Liver (tissue), 9 donors: ENCODE measurements around the gene COL24A1. TPM values are rescaled to one million over a fixed set of nuclear protein-coding genes. Genes with fewer than 3 reads are reported as not detected.

Experiments used
- DNase-seq: peaks from one replicate; pipeline ENCODE4 v3.0.0-alpha.2; 2017; ENCODE audit warnings: low spot score
- H3K27ac ChIP-seq, 2 donors: one replicate each; pipeline ENCODE4 v1.7.0; 2013; ENCODE audit warnings: inconsistent platforms in 2 of 2, low read length in 2 of 2, control low read depth in 1 of 2, low read depth in 1 of 2, mild to moderate bottlenecking in 1 of 2
- H3K27me3 ChIP-seq, 4 donors: one replicate each; pipeline versions ENCODE4 v1.6.1 to v1.7.0; 2013; ENCODE audit warnings: low read length in 3 of 4, inconsistent platforms in 1 of 4, mild to moderate bottlenecking in 1 of 4, moderate library complexity in 1 of 4; ENCODE audit not compliant: control insufficient read depth in 4 of 4, insufficient read depth in 4 of 4
- H3K36me3 ChIP-seq, 4 donors: one replicate each; pipeline versions ENCODE4 v1.6.1 to v1.7.0; 2013; ENCODE audit warnings: low read length in 3 of 4, mild to moderate bottlenecking in 3 of 4, low read depth in 1 of 4, moderate library complexity in 1 of 4; ENCODE audit not compliant: control insufficient read depth in 4 of 4, insufficient read depth in 3 of 4
- H3K4me1 ChIP-seq, 4 donors: one replicate each; pipeline versions ENCODE4 v1.6.1 to v1.7.0; 2013; ENCODE audit warnings: low read length in 3 of 4, mild to moderate bottlenecking in 3 of 4, moderate library complexity in 1 of 4; ENCODE audit not compliant: control insufficient read depth in 4 of 4, insufficient read depth in 4 of 4
- H3K4me3 ChIP-seq, 3 donors: one replicate each; pipeline versions ENCODE4 v1.6.1 to v1.7.0; 2013; ENCODE audit warnings: low read length in 3 of 3, control low read depth in 1 of 3, low read depth in 1 of 3, mild to moderate bottlenecking in 1 of 3
- H3K9ac ChIP-seq, 2 donors: one replicate each; pipeline ENCODE4 v1.7.0; 2013; ENCODE audit warnings: low read length in 2 of 2, mild to moderate bottlenecking in 2 of 2, moderate library complexity in 2 of 2, control low read depth in 1 of 2, low read depth in 1 of 2
- H3K9me3 ChIP-seq, 4 donors: one replicate each; pipeline versions ENCODE4 v1.6.1 to v1.7.0; 2013; ENCODE audit warnings: low read length in 3 of 4; ENCODE audit not compliant: control insufficient read depth in 4 of 4
- ATF3 ChIP-seq: IDR thresholded peaks from 2 replicates; pipeline ENCODE4 v1.6.1; 2016; ENCODE audit warnings: antibody characterized with exemption
- CTCF ChIP-seq: fragments of 150-350 bp; IDR thresholded peaks from 2 replicates; pipeline ENCODE4 v1.5.1; 2017; ENCODE audit warnings: improper control_type of control experiment, low read depth, low read length; ENCODE audit not compliant: missing input control
- EGR1 ChIP-seq, 2 donors: IDR thresholded peaks; 2 replicates each; pipeline ENCODE4 v1.6.1; 2016 to 2018; ENCODE audit warnings: antibody characterized with exemption in 2 of 2, low read depth in 2 of 2
- FOXA1 ChIP-seq: IDR thresholded peaks from 2 replicates; pipeline ENCODE4 v1.6.1; 2016; ENCODE audit warnings: antibody characterized with exemption
- FOXA2 ChIP-seq: IDR thresholded peaks from 2 replicates; pipeline ENCODE4 v1.6.1; 2016; ENCODE audit warnings: antibody characterized with exemption
- GABPA ChIP-seq, 2 donors: IDR thresholded peaks in 1 of 2; conservative IDR thresholded peaks in 1 of 2; 2 replicates each; pipeline ENCODE4 v1.6.1; 2016; ENCODE audit warnings: antibody characterized with exemption in 2 of 2, mild to moderate bottlenecking in 1 of 2, moderate library complexity in 1 of 2
- HNF4A ChIP-seq, 2 donors: conservative IDR thresholded peaks; 2 replicates each; pipeline ENCODE4 v1.6.1; 2016; ENCODE audit warnings: antibody characterized with exemption in 2 of 2, mild to moderate bottlenecking in 2 of 2
- HNF4G ChIP-seq: IDR thresholded peaks from 2 replicates; pipeline ENCODE4 v1.6.1; 2016; ENCODE audit warnings: antibody characterized with exemption
- JUND ChIP-seq, 2 donors: IDR thresholded peaks; 2 replicates each; pipeline ENCODE4 v1.6.1; 2016; ENCODE audit warnings: antibody characterized with exemption in 2 of 2
- MAX ChIP-seq: IDR thresholded peaks from 2 replicates; pipeline ENCODE4 v1.6.1; 2016; ENCODE audit warnings: antibody characterized with exemption
- NR2F2 ChIP-seq: IDR thresholded peaks from 2 replicates; pipeline ENCODE4 v1.6.1; 2016; ENCODE audit warnings: antibody characterized with exemption
- RAD21 ChIP-seq, 2 donors: IDR thresholded peaks; 2 replicates each; pipeline ENCODE4 v1.6.1; 2016; ENCODE audit warnings: antibody characterized with exemption in 2 of 2, mild to moderate bottlenecking in 2 of 2
- REST ChIP-seq: IDR thresholded peaks from 2 replicates; pipeline ENCODE4 v1.6.1; 2016; ENCODE audit warnings: antibody characterized with exemption, mild to moderate bottlenecking
- RXRA ChIP-seq, 2 donors: IDR thresholded peaks; 2 replicates each; pipeline ENCODE4 v1.6.1; 2017 to 2018; ENCODE audit warnings: antibody characterized with exemption in 2 of 2, mild to moderate bottlenecking in 1 of 2
- SP1 ChIP-seq: IDR thresholded peaks from 2 replicates; pipeline ENCODE4 v1.6.1; 2018; ENCODE audit warnings: antibody characterized with exemption, mild to moderate bottlenecking
- TAF1 ChIP-seq: conservative IDR thresholded peaks from 2 replicates; pipeline ENCODE4 v1.6.1; 2016; ENCODE audit warnings: antibody characterized with exemption, mild to moderate bottlenecking
- YY1 ChIP-seq: IDR thresholded peaks from 2 replicates; pipeline ENCODE4 v1.6.1; 2016; ENCODE audit warnings: antibody characterized with exemption, mild to moderate bottlenecking
- ZBTB33 ChIP-seq: IDR thresholded peaks from 2 replicates; pipeline ENCODE4 v1.6.1; 2016; ENCODE audit warnings: antibody characterized with exemption
- WGBS: extraction: QIAGEN DNeasy Blood & Tissue Kit; methylation state at CpG from one replicate; pipeline ENCODE4 v1.1.7; 2013; 5-methylcytosine and 5-hydroxymethylcytosine counted together
- polyA plus RNA-seq, 2 donors: library from polyadenylated mRNA; stranded (reverse) in 1 of 2; unstranded in 1 of 2; fragments of 200-250 nt in 1 of 2; fragments of >200 nt in 1 of 2; fragmentation: Nextera tagmentation in 1 of 2; extraction: Ambion mirVana in 1 of 2; gene quantifications; one replicate each; pipeline versions ENCODE4 v1.2.1 to v1.2.3, GENCODE V29; 2013 to 2015
- total RNA-seq, 2 donors: library from RNA; depleted of rRNA; stranded (reverse); fragments of >200 nt; gene quantifications; one replicate each; pipeline ENCODE4 v1.2.3, GENCODE V29; 2014
- donor health status: healthy.
- donor health status: healthy.
- donor health status: healthy.
- donor health status: healthy.
- donor health status: healthy.

Gene COL24A1
- total and polyA plus RNA-seq, 4 donors, result under 0.01 to 0.28 (median 0.01) TPM; not detected in 1

- no peak overlapping the region for H3K4me3 ChIP-seq
- peaks cover 0 to 2% (median under 1%) of the 10 kb centered on the region in 4 donors for H3K4me1 ChIP-seq
- no peaks in the 10 kb centered on the region for H3K9me3 ChIP-seq
- WGBS, result 83% methylated on average over 1 of the region's 1 CpG
- H3K9ac ChIP-seq, result no peak overlapping the region
- DNase-seq, result no peak
- TF ChIP-seq EGR1 (IDR thresholded peaks at IDR 0.05; ENCODE audit: low read depth in 2 of 2) (no peak), GABPA (IDR thresholded peaks at IDR 0.05 in 1 of 2, conservative IDR thresholded peaks at IDR 0.05 in 1 of 2) (no peak), MAX (no peak), FOXA1 (no peak), TAF1 (no peak), RAD21 (IDR thresholded peaks at IDR 0.05) (no peak), NR2F2 (no peak), HNF4G (no peak), RXRA (IDR thresholded peaks at IDR 0.05) (no peak), JUND (IDR thresholded peaks at IDR 0.05) (no peak), HNF4A (conservative IDR thresholded peaks at IDR 0.05) (no peak), YY1 (no peak), ZBTB33 (no peak), REST (no peak), ATF3 (no peak), FOXA2 (no peak), CTCF (no peak), SP1 (no peak)
- no peak overlapping the region for H3K27ac ChIP-seq
- H3K27me3 ChIP-seq, result peaks cover 0 to 6% (median 0%) of the 10 kb centered on the region in 4 donors
- no peaks in the 10 kb centered on the region for H3K36me3 ChIP-seq
These were observed 212.6 kb downstream of the COL24A1 start for GRCh38 chr1:85943945-85944344.
